Activated CD8-positive, alpha-beta memory T cell treated with anti-CD3 and anti-CD28 coated beads for 4 hours (primary cell): ENCODE measurements around the gene ARF1.

Experiments used
- DNase-seq, 2 donors: peaks; one replicate each; pipeline ENCODE4 v3.0.0-alpha.2; 2020; ENCODE audit warnings: low read depth in 2 of 2

Gene ARF1

GRCh38 chr1:228148196-228148861 is 65.8 kb downstream of the ARF1 start:
- DNase-seq = no peak
